Measurements from ENCODE around the gene NDOR1. TPM values are rescaled to one million over a fixed set of nuclear protein-coding genes. Genes with fewer than 3 reads are reported as not detected.

NDOR1 gene
- total RNA-seq, 2 donors from 2014 or later, result 5.9 to 6.5 TPM

DNA sequence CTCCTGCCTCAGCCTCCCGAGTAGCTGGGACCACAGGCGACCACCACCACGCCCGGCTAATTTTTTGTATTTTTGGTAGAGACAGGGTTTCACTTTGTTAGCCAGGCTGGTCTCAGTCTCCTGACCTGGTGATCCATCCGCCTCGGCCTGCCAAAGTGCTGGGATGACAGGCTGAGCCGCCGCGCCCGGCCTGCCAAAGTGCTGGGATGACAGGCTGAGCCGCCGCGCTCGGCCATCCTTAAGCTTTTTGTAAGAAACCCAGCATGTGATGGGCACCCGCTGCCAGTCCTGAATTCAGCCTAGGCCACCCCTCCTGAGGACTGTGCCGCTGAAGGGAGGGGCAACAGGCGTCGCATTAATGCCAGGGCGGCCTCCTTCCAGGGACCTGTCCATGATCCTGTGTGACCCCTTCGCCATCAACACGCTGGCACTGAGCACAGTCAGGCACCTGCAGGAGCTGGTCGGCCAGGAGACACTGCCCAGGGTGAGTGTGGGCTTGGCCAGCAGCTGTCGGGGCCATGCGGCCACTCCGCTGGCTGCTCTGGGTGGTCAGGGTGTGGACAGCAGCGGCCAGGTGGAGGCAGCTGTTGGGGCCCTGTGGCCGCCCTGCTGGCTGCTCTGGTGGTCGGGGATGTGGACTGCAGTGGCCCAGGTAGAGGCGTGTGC, 60.1 kb downstream of the NDOR1 start:
- intact Hi-C loops (cut with DNase I), result no loop called here
- DNase-seq, result no peak

GRCh38 chr9:137266162-137266527, 60.6 kb downstream of the NDOR1 start:
- no peak for ATAC-seq
- DNase-seq, result no peak
- intact Hi-C loops (cut with DNase I), result no loop called here

More for the DNA sequence above, 60.1 kb downstream of the NDOR1 start:
- ATAC-seq, result no peak

Small RNAs within 50 kb of the gene (microRNA-seq; reads per million reads assigned to microRNA genes)
- gene MIR3621, result 0 reads per million in 2 donors

Other genes starting within 250 kb of the NDOR1 start
- gene PTGDS, start 228.2 kb upstream of the NDOR1 start, total RNA-seq, result 1,000 to 10,000 TPM; 3,329 to 4,014 TPM
- gene LCNL1, start 222.7 kb upstream of the NDOR1 start, total RNA-seq, result 1 to 10 TPM; 6.4 to 9.6 TPM
- 10 to 100 TPM; 25.4 to 30.2 TPM for gene PAXX, start 213.3 kb upstream of the NDOR1 start, total RNA-seq
- gene CLIC3, start 209.1 kb upstream of the NDOR1 start, total RNA-seq, result 1 to 10 TPM; 2.6 to 8.5 TPM
- gene ABCA2, start 177.5 kb upstream of the NDOR1 start, total RNA-seq, result 10 to 100 TPM; 30.0 to 33.2 TPM
- gene FUT7, start 173.6 kb upstream of the NDOR1 start, total RNA-seq, result under 1 TPM; 0.24 to 0.35 TPM
- 10 to 100 TPM; 75.4 to 87.3 TPM for gene NPDC1, start 159.5 kb upstream of the NDOR1 start, total RNA-seq
- 1 to 10 TPM in 1 of 2 donors, under 1 TPM in 1; 0.60 to 2.2 TPM for gene ENTPD2, start 151.6 kb upstream of the NDOR1 start, total RNA-seq
- gene SAPCD2, start 135.1 kb upstream of the NDOR1 start, total RNA-seq, result under 1 TPM; 0.39 to 0.44 TPM
- 10 to 100 TPM; 13.5 to 14.0 TPM for gene UAP1L1, start 128.2 kb upstream of the NDOR1 start, total RNA-seq
- gene MAN1B1, start 118.7 kb upstream of the NDOR1 start, total RNA-seq, result 10 to 100 TPM; 21.9 to 28.8 TPM
- gene DPP7, start 91.0 kb upstream of the NDOR1 start, total RNA-seq, result 100 to 1,000 TPM; 176 to 198 TPM
- not detected for gene GRIN1, start 66.5 kb upstream of the NDOR1 start, total RNA-seq
- not detected for gene LRRC26, start 35.6 kb upstream of the NDOR1 start, total RNA-seq
- not detected for gene TMEM210, start 33.6 kb upstream of the NDOR1 start, total RNA-seq
- gene ANAPC2, start 17.1 kb upstream of the NDOR1 start, total RNA-seq, result 10 to 100 TPM; 31.2 to 32.5 TPM
- 10 to 100 TPM; 53.1 to 55.1 TPM for gene SSNA1, start 17.0 kb upstream of the NDOR1 start, total RNA-seq
- gene TPRN, start 5.0 kb upstream of the NDOR1 start, total RNA-seq, result 10 to 100 TPM in 1 of 2 donors, 1 to 10 TPM in 1; 7.6 to 11.4 TPM
- gene TMEM203, start 52 bp upstream of the NDOR1 start, total RNA-seq, result 10 to 100 TPM; 32.9 to 34.5 TPM
- 10 to 100 TPM; 15.6 to 18.1 TPM for gene RNF208, start 16.5 kb downstream of the NDOR1 start, total RNA-seq
- under 1 TPM in 1 of 2 donors, not detected in 1; 0.62 TPM for gene CYSRT1, start 19.5 kb downstream of the NDOR1 start, total RNA-seq
- gene RNF224, start 21.8 kb downstream of the NDOR1 start, total RNA-seq, result not detected
- not detected for gene SLC34A3, start 25.2 kb downstream of the NDOR1 start, total RNA-seq
- 100 to 1,000 TPM; 324 to 437 TPM for gene TUBB4B, start 35.6 kb downstream of the NDOR1 start, total RNA-seq
- under 1 TPM in 1 of 2 donors, not detected in 1; 0.59 TPM for gene STPG3, start 45.6 kb downstream of the NDOR1 start, total RNA-seq
- gene NELFB, start 49.6 kb downstream of the NDOR1 start, total RNA-seq, result 10 to 100 TPM; 35.1 to 38.1 TPM
- 1 to 10 TPM; 6.2 to 9.4 TPM for gene TOR4A, start 72.0 kb downstream of the NDOR1 start, total RNA-seq
- 10 to 100 TPM in 1 of 2 donors, 1 to 10 TPM in 1; 4.9 to 11.5 TPM for gene NRARP, start 96.6 kb downstream of the NDOR1 start, total RNA-seq
- gene EXD3, start 217.5 kb downstream of the NDOR1 start, total RNA-seq, result 10 to 100 TPM in 1 of 2 donors, 1 to 10 TPM in 1; 8.0 to 11.7 TPM
- gene NOXA1, start 217.7 kb downstream of the NDOR1 start, total RNA-seq, result 1 to 10 TPM; 2.5 to 5.3 TPM
- gene ENTPD8, start 235.7 kb downstream of the NDOR1 start, total RNA-seq, result not detected

All from left cardiac atrium (tissue), 4 donors.